ENCODE data around the gene EXOC7.

Gene EXOC7

DNA sequence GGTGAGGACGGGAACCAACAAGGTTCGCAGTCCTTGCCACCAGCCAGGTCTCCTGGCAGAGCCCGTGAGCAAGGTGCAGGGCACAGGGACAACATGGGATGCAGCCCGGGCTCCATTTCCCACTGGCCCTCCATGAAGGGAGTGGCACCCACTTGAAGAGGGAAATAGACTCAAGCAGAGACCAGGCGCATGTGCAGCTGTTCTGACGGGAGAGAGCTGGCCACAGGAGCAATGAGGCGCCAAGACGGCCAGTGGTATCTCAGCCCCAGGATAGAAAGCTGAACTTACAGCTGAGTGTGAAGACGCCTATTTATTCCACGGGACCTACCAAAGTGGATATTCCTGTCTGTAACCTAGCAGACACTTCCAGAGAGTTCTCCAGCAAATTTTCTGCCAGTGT is 45.6 kb upstream of the EXOC7 start:
- peaks cover 15 to 18% of the 10 kb centered on the region in 2 experiments for H3K4me1 ChIP-seq (ENCODE audit: control insufficient read depth in 1 of 2, insufficient read depth in 1 of 2, low read depth in 1 of 2, low read length in 1 of 2)
- no peaks in the 10 kb centered on the region for H3K36me3 ChIP-seq
- TF ChIP-seq, protein P1, sequence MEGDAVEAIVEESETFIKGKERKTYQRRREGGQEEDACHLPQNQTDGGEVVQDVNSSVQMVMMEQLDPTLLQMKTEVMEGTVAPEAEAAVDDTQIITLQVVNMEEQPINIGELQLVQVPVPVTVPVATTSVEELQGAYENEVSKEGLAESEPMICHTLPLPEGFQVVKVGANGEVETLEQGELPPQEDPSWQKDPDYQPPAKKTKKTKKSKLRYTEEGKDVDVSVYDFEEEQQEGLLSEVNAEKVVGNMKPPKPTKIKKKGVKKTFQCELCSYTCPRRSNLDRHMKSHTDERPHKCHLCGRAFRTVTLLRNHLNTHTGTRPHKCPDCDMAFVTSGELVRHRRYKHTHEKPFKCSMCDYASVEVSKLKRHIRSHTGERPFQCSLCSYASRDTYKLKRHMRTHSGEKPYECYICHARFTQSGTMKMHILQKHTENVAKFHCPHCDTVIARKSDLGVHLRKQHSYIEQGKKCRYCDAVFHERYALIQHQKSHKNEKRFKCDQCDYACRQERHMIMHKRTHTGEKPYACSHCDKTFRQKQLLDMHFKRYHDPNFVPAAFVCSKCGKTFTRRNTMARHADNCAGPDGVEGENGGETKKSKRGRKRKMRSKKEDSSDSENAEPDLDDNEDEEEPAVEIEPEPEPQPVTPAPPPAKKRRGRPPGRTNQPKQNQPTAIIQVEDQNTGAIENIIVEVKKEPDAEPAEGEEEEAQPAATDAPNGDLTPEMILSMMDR (IDR thresholded peaks at IDR 0.05) = no peak
- no peaks in the 10 kb centered on the region for H3K27me3 ChIP-seq
- no peaks in the 10 kb centered on the region for H3K9me3 ChIP-seq
- H3K4me3 ChIP-seq (ENCODE audit: low read depth in 1 of 2, low read length in 1 of 2) = no peak overlapping the region
- H3K27ac ChIP-seq = no peak overlapping the region

DNA sequence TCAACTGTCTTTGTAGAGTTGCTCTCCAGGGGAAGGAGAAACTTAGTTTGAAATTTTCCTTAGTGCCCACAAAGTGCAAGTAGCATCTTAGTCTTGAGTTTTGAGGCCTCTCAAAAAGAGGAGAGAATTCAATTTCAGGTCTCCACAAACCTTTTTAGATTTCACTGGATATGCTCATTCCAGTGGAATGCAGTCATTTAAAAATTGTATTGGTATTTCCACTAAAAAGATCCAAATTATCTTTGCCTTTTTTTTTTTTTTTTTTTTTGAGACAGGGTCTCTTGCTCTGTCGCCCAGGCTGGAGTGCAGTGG is 44.4 kb upstream of the EXOC7 start:
- TF ChIP-seq, protein P1 (IDR thresholded peaks at IDR 0.05) = no peak
- H3K27me3 ChIP-seq = peaks cover 3% of the 10 kb centered on the region
- no peaks in the 10 kb centered on the region for H3K9me3 ChIP-seq
- no peaks in the 10 kb centered on the region for H3K36me3 ChIP-seq
- peaks cover 22 to 28% of the 10 kb centered on the region in 2 experiments for H3K4me1 ChIP-seq (ENCODE audit: control insufficient read depth in 1 of 2, insufficient read depth in 1 of 2, low read depth in 1 of 2, low read length in 1 of 2)
- H3K4me3 ChIP-seq (ENCODE audit: low read depth in 1 of 2, low read length in 1 of 2) = no peak overlapping the region
- H3K27ac ChIP-seq = no peak overlapping the region

DNA sequence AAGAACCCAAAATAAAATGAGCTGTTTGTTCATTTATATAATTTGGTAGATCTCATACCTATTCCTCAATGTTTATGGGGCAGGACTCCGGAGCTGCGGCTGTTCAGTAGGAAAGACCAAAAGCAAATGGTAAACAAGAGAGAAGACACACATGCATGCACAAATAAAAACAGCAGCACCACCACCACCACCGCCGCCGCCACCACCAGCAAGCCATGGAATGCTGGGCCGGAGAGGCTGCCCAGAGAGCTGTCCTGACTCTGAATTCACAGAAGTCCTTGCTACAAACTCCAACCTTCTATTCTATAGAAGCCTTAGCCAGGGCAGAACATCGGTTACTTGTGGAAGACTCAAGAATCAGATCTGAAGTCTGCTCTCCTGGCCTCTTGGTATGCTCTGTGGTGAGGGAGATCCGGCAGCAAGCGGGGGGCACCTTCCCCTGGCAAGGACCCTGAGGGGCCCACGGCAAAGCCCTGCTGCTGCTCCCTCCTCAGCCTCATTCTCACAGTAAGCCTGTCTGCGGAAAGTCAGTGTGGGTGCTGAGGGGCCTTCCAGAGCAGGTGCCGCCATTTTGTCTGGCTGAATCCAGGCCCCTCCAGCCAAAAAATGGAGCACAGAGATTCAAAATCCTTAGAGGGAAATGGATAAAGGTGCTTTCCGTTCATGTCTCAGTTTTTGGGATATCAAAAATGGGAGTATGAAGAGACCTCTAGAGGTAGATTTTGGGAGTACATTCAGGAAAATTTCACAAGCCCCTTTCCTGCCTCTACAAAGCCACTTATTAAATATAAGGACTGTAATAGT is 43.8 kb upstream of the EXOC7 start:
- Histone ChIP-seq H3K9me3 (no peaks in the 10 kb centered on the region), H3K4me3 (ENCODE audit: low read depth in 1 of 2, low read length in 1 of 2) (no peak overlapping the region), H3K4me1 (ENCODE audit: control insufficient read depth in 1 of 2, insufficient read depth in 1 of 2, low read depth in 1 of 2, low read length in 1 of 2) (peaks cover 22 to 28% of the 10 kb centered on the region in 2 experiments), H3K27ac (no peak overlapping the region), H3K27me3 (peaks cover 9% of the 10 kb centered on the region), H3K36me3 (no peaks in the 10 kb centered on the region)
- TF ChIP-seq, protein P1 (IDR thresholded peaks at IDR 0.05) = no peak

DNA sequence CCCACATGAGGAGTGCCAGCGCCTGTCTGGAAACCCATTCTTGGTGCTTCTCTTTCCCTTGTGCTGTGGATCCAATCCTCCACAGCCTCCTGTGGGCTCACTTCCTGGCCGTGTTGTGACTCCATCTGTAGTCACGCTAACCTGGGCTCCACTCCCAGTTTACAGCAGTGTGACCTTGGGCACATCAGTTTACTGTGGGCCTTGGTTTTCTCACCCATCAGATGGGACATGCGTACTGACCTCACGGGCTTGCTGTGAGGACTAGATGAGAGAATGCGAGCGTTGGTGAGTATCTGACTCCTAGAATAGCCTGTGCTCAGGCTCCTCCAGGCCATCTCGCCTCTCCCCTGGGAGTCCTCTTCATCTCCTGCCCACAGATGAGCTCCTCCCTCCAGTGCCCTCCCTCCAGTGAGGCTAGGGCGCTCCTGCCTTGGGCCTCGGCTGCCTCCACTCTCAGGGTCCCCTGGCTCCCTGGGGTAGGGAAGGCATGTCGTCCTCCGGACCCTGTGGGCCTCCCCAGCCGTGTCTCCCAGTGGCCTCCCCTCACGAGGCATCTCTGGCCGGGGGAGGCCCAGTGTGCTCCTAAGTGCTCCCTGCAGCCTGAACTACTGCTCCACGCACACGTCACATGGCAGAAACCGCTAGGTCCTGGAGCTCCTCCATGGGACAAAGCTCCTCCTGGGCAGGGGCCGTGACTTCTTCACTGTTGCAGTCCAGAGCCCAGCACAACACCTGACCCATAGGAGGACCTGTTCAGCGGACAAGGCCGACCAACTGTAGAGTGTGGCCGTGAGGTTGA is 42.7 kb upstream of the EXOC7 start:
- Histone ChIP-seq H3K27ac (no peak overlapping the region), H3K27me3 (peaks cover 20% of the 10 kb centered on the region), H3K4me3 (ENCODE audit: low read depth in 1 of 2, low read length in 1 of 2) (no peak overlapping the region), H3K9me3 (no peaks in the 10 kb centered on the region), H3K4me1 (ENCODE audit: control insufficient read depth in 1 of 2, insufficient read depth in 1 of 2, low read depth in 1 of 2, low read length in 1 of 2) (peaks cover 29 to 33% of the 10 kb centered on the region in 2 experiments), H3K36me3 (no peaks in the 10 kb centered on the region)
- TF ChIP-seq, protein P1 (IDR thresholded peaks at IDR 0.05) = no peak

DNA sequence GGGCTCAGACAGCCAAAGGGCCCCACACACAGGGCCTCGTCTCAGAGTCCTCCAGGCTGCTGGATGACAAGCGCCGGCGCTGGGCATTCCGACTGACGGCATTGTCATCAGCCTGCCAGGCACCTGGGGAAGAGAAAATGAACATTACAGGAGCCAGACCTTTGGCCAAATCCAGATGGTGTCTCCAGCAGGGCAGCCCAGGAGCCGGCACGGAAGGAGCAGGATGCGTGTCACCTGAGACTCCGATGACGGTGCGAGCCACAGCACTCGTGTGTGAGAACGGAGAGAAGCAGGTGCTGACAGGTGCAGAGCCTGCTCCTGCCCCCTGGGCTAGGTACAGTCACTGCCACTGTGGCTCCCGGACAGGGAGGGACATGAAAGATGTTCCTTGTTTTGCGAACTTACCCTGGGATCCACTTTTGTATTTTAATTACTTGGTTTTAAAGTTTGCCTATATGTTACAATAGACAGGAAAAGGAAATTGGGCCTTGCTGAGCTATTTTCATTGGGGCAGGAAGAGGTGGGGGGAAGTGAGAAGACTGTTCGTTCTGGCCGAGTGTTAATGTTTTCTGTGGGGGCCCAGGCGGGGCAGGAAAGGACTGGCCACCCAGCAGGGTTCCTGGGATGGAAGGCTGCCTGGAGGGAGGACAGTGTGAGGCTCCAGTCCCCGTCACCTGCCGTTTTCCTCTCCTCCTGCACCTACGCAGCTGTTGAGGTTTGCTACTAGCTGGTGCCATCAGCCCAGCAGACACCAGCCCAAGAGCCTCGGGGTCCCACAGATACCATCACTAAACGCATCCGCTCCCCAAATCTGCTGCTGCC is 41.9 kb upstream of the EXOC7 start:
- Histone ChIP-seq H3K9me3 (no peaks in the 10 kb centered on the region), H3K27ac (peak overlapping the region; percentile 2), H3K36me3 (no peaks in the 10 kb centered on the region), H3K4me1 (ENCODE audit: control insufficient read depth in 1 of 2, insufficient read depth in 1 of 2, low read depth in 1 of 2, low read length in 1 of 2) (peaks cover 37 to 42% of the 10 kb centered on the region in 2 experiments), H3K27me3 (peaks cover 28% of the 10 kb centered on the region), H3K4me3 (ENCODE audit: low read depth in 1 of 2, low read length in 1 of 2) (peak overlapping the region in 1 of 2 experiments; percentile 4)
- TF ChIP-seq, protein P1 (IDR thresholded peaks at IDR 0.05) = no peak

Data from neutrophil (primary cell).